Neural progenitor cell (in vitro differentiated cells): ENCODE measurements around the gene IKZF3.

ENCODE experiments used
- EZH2 ChIP-seq: fragments of 200-600 bp; sonication (generic); IDR thresholded peaks from 2 replicates; pipeline ENCODE4 v1.6.1; 2017; ENCODE audit warnings: antibody characterized with exemption, mild to moderate bottlenecking, moderate library complexity
- EZH2phosphoT487 ChIP-seq: fragments of 200-600 bp; sonication (generic); IDR thresholded peaks from 2 replicates; pipeline ENCODE4 v1.6.1; 2017; ENCODE audit warnings: antibody characterized with exemption
- TF ChIP-seq, protein P1 (sequence below): fragments of 200-600 bp; sonication (generic); IDR thresholded peaks from 2 replicates; pipeline ENCODE4 v1.5.1; 2017; ENCODE audit warnings: antibody characterized with exemption, mild to moderate bottlenecking

DNA sequence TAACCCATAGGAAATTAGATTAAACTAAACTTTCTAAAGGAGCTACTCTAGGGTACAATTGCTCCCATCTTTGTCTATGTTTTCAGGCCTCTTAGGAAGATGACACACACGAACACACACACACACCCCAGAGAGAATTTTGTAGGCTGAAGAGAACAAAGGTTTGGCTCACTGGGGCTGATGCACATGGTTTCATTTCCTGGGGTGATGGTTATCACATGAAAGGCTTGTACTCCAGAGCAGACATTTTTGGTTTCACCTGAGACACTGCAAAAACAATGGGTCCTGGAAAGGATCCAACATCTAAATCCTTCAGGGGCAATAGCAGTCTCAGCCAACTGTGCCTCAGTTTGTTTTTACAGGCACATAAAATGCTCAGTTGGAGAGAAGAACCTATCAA is 63.6 kb downstream of the IKZF3 start:
- TF ChIP-seq, protein P1, sequence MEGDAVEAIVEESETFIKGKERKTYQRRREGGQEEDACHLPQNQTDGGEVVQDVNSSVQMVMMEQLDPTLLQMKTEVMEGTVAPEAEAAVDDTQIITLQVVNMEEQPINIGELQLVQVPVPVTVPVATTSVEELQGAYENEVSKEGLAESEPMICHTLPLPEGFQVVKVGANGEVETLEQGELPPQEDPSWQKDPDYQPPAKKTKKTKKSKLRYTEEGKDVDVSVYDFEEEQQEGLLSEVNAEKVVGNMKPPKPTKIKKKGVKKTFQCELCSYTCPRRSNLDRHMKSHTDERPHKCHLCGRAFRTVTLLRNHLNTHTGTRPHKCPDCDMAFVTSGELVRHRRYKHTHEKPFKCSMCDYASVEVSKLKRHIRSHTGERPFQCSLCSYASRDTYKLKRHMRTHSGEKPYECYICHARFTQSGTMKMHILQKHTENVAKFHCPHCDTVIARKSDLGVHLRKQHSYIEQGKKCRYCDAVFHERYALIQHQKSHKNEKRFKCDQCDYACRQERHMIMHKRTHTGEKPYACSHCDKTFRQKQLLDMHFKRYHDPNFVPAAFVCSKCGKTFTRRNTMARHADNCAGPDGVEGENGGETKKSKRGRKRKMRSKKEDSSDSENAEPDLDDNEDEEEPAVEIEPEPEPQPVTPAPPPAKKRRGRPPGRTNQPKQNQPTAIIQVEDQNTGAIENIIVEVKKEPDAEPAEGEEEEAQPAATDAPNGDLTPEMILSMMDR, result no peak
- TF ChIP-seq EZH2 (no peak), EZH2phosphoT487 (no peak)
